HEK293 (cell line): ENCODE results near the gene ALLC.

ENCODE experiments used
- CTCF ChIP-seq: fragments of 450-650 bp; formaldehyde crosslinking; IDR thresholded peaks from 2 replicates; pipeline ENCODE4 v1.5.1; 2016; ENCODE audit warnings: missing biosample characterization, missing genetic modification characterization
- PBX3 ChIP-seq: sonication (generic); formaldehyde crosslinking; IDR thresholded peaks from 2 replicates; pipeline ENCODE4 v1.8.1; 2022; ENCODE audit warnings: mild to moderate bottlenecking, moderate library complexity, missing genetic modification reagents
- ZBTB21 ChIP-seq: fragments of 450-650 bp; formaldehyde crosslinking; IDR thresholded peaks from 2 replicates; pipeline ENCODE4 v1.5.1; 2017; ENCODE audit warnings: missing biosample characterization, missing genetic modification characterization
- ZBTB49 ChIP-seq: fragments of 450-650 bp; formaldehyde crosslinking; IDR thresholded peaks from 2 replicates; pipeline ENCODE4 v1.5.1; 2016; ENCODE audit warnings: missing biosample characterization, missing genetic modification characterization, low read depth
- ZNF184 ChIP-seq: fragments of 450-650 bp; IDR thresholded peaks from 2 replicates; pipeline ENCODE4 v1.5.1; 2018; ENCODE audit warnings: missing biosample characterization, mild to moderate bottlenecking, missing genetic modification characterization
- ZNF2 ChIP-seq: fragments of 450-650 bp; formaldehyde crosslinking; IDR thresholded peaks from 2 replicates; pipeline ENCODE4 v1.5.1; 2016; ENCODE audit warnings: missing biosample characterization, missing genetic modification characterization
- ZNF391 ChIP-seq: fragments of 450-650 bp; formaldehyde crosslinking; IDR thresholded peaks from 2 replicates; pipeline ENCODE4 v1.5.1; 2016; ENCODE audit warnings: low read depth, missing biosample characterization, missing genetic modification characterization, borderline replicate concordance

- no peak for TF ChIP-seq ZBTB21 (tag by site-specific recombination)
- TF ChIP-seq CTCF (tag by site-specific recombination), result no peak
- TF ChIP-seq PBX3 (CRISPR knock-in tag), result no peak
- TF ChIP-seq ZNF184 (tag by site-specific recombination), result no peak
- no peak for TF ChIP-seq ZBTB49 (tag by site-specific recombination)
- no peak for TF ChIP-seq ZNF391
- TF ChIP-seq ZNF2 (tag by site-specific recombination), result no peak
These were observed 21.3 kb upstream of the ALLC start for GRCh38 chr2:3636586-3637310.
